Prostate gland (tissue), 2 donors: ENCODE measurements around the gene ZCCHC14. TPM values are rescaled to one million over a fixed set of nuclear protein-coding genes. Genes with fewer than 3 reads are reported as not detected.

Experiments
- DNase-seq: peaks from one replicate; pipeline ENCODE4 v3.0.0-alpha.2; 2019; ENCODE audit warnings: low spot score
- H3K27ac ChIP-seq, 2 donors: fragments of 200-600 bp; sonication (generic); 2 replicates each; pipeline ENCODE4 v1.5.1; 2017 to 2019
- H3K27me3 ChIP-seq: fragments of 200-600 bp; sonication (generic); replicated peaks from 2 replicates; pipeline ENCODE4 v1.5.1; 2019; ENCODE audit not compliant: insufficient read depth
- H3K36me3 ChIP-seq, 2 donors: fragments of 200-600 bp; sonication (generic); 1 replicate in 1 of 2; 2 replicates in 1 of 2; pipeline versions ENCODE4 v1.5.1 to v1.8.1; 2017 to 2019
- H3K4me1 ChIP-seq: fragments of 200-600 bp; sonication (generic); replicated peaks from 2 replicates; pipeline ENCODE4 v1.5.1; 2019
- H3K4me3 ChIP-seq, 2 donors: fragments of 200-600 bp; sonication (generic); 2 replicates each; pipeline ENCODE4 v1.5.1; 2017 to 2019
- H3K9me3 ChIP-seq: fragments of 200-600 bp; sonication (generic); 2 replicates; pipeline ENCODE4 v1.5.1; 2017
- POLR2A ChIP-seq: fragments of 450-650 bp; IDR thresholded peaks from one replicate; pipeline ENCODE4 v1.6.1; 2016; ENCODE audit warnings: antibody characterized with exemption, mild to moderate bottlenecking
- POLR2AphosphoS5 ChIP-seq: sonication (generic); formaldehyde crosslinking; IDR thresholded peaks from one replicate; pipeline ENCODE4 v1.6.1; 2017; ENCODE audit warnings: antibody characterized with exemption
- WGBS: methylation state at CpG from one replicate; pipeline ENCODE4 v1.1.5; 2018; 5-methylcytosine and 5-hydroxymethylcytosine counted together
- intact Hi-C: fragments of 100-400 bp; cut with DNase I; formaldehyde crosslinking; loops from one replicate; pipeline ENCODE4 v1.14.2; 2022
- total RNA-seq, 2 donors: library from RNA; depleted of rRNA; stranded (reverse); fragments of >200 nt; gene quantifications; one replicate each; pipeline ENCODE4 v1.1.0, GENCODE V29; 2016
- TF ChIP-seq, protein P1 (sequence below), 4 experiments: fragments of 200-600 bp in 2 of 4; fragments of 450-650 bp in 2 of 4; sonication (generic) in 2 of 4; IDR thresholded peaks; 1 replicate in 3 of 4; 2 replicates in 1 of 4; pipeline ENCODE4 v1.5.1; 2016 to 2019; ENCODE audit warnings: antibody characterized with exemption in 4 of 4, mild to moderate bottlenecking in 2 of 4, moderate library complexity in 2 of 4

ZCCHC14 gene
- total RNA-seq: 10 to 100 TPM; 14.9 to 55.7 TPM

DNA sequence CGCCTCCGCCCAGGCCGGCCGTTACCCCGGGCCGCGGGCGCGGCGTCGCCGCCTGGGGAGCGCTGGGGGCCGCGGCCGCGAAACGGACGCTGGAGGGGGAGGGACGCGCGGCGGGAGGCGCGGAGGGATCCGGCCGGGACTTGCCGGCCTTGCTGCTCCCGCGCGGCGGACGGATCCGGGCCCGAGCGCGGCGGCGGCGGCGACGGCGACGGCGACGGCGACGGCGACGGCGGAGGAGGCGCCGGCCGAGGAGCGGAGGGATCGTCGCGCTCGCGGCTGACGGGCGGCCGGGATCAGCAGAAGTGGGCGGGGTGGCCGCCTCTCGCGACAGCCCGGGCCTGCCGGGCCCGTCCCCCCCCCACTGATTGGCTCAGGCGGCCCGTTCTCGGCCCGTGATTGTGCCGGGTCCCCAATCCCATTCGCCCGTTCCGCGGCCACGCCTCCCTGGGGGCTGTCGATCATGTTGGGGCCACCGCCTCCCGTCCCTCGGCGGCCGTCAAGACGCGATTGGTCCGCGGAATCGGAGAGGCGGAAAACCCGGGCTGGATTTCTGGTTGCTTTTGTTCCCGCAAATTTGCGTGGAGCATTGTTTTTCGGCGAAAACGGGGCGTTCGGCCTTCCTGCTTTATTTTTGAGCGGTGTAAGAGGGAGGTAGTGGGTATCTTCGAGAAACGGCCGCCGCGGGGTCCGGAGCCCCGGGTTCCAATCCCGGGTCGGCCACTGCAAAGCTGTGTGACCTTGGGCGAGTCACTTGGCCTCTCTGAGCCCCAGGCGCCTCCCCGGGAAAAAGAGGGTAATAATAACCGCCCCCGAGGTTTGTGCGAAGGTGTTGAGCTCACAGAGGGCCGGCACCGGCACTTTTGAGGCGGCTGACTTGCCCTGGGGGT is at the start of gene ZCCHC14:
Gene ZCCHC14 (minus strand): TSS at position 304 of the 887 bp plus-strand sequence. CDS start 786 bp downstream, outside the sequence.
- intact Hi-C loops: loop anchor here (10.0 kb wide), 1 partner anchor 178 kb away; the partner anchor contains the start of gene C16orf95
- H3K27ac ChIP-seq: peak within 1 kb of the TSS; percentile 8 to 64
- WGBS: 2% methylated on average over 63 of the region's 119 CpGs
- H3K4me1 ChIP-seq: peaks cover 21% of the 10 kb centered on the region
- H3K36me3 ChIP-seq: no peaks in the 10 kb centered on the region
- no peaks in the 10 kb centered on the region for H3K9me3 ChIP-seq
- H3K4me3 ChIP-seq: peak within 1 kb of the TSS; percentile 47 to 49
- peak; percentile 99 for DNase-seq
- TF ChIP-seq POLR2A (peak; percentile 73), POLR2AphosphoS5 (peak; percentile 90)
- TF ChIP-seq, protein P1, sequence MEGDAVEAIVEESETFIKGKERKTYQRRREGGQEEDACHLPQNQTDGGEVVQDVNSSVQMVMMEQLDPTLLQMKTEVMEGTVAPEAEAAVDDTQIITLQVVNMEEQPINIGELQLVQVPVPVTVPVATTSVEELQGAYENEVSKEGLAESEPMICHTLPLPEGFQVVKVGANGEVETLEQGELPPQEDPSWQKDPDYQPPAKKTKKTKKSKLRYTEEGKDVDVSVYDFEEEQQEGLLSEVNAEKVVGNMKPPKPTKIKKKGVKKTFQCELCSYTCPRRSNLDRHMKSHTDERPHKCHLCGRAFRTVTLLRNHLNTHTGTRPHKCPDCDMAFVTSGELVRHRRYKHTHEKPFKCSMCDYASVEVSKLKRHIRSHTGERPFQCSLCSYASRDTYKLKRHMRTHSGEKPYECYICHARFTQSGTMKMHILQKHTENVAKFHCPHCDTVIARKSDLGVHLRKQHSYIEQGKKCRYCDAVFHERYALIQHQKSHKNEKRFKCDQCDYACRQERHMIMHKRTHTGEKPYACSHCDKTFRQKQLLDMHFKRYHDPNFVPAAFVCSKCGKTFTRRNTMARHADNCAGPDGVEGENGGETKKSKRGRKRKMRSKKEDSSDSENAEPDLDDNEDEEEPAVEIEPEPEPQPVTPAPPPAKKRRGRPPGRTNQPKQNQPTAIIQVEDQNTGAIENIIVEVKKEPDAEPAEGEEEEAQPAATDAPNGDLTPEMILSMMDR (IDR thresholded peaks at IDR 0.05): peak in 1 of 4 experiments; percentile 16
- no peaks in the 10 kb centered on the region for H3K27me3 ChIP-seq

DNA sequence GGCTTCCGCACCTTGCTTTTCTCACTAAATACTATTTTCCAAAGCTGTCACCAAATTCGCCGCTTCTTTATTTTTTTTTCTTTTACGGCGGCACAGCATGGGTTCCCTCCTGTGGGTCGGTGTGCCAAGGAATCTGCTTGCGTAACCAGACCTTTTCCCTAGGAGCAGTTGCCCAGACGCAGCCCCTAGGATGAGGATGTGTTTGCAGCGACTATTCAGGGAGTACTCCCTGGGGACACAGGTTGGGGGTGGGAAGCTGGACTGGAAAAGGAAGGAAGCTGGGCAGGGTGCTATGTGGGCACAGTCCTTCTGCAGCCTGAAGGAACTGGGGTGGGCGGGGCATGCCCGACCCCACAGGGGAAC is 49.0 kb upstream of the ZCCHC14 start:
- H3K27me3 ChIP-seq: peaks cover 4% of the 10 kb centered on the region
- no peak overlapping the region for H3K4me3 ChIP-seq
- no peaks in the 10 kb centered on the region for H3K4me1 ChIP-seq
- WGBS: 47% methylated on average over 11 of the region's 11 CpGs
- H3K36me3 ChIP-seq: no peaks in the 10 kb centered on the region
- TF ChIP-seq POLR2A: no peak
- no peak for DNase-seq
- intact Hi-C loops: no loop called here
- peak overlapping the region in 1 of 2 donors; percentile 23 for H3K27ac ChIP-seq
- H3K9me3 ChIP-seq: no peaks in the 10 kb centered on the region

DNA sequence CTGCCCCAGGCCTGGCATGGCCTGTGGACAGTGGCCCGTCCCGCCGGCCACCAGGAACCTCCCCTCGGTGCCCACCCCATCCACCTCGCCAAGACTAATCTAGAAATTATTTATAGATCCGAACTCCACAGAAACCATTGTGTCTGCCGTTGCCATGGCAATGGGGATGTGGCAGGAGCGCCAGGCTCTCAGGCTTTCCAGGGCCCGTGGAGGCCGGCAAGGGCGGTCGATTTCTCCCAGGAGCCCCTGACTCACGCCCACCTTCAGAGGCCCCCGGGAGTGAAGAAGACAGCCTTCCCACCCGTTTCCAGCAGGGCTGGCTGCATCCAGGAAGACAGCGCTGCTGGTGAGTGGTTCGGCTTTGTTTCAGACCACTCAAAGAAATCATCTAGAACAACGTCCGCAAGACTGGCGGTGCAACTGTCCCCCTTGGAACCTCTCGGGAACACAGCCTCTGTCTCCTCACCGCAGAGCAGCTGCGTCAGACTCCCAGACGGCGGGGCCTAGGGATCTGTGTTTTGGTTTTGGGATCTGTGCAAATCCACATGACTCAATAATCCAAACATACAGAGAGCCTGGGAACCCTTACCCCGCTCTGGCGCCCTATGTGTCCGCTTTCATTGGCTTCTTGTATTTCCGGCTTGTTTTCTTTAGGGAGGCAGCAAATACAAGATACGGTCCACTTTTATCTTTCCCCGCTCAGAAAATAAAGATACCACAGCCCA is 48.5 kb upstream of the ZCCHC14 start:
- WGBS: 19% methylated on average over 31 of the region's 31 CpGs
- H3K27ac ChIP-seq: peak overlapping the region in 1 of 2 donors; percentile 23
- intact Hi-C loops: no loop called here

DNA sequence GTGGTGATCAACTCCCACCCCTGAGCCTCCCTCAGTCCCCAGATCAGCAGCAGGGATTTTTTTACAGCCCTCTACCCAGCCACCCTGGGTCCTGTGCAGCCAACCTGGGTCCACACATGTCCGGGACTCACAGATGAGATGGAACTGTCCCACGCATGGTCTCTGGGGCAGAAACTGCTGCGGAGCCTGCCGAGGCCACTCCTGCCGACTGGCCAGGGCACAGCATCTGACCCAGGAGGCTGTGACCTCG is 48.0 kb upstream of the ZCCHC14 start:
- Histone ChIP-seq H3K4me3 (no peak overlapping the region), H3K9me3 (no peaks in the 10 kb centered on the region), H3K27me3 (peaks cover 4% of the 10 kb centered on the region), H3K4me1 (no peaks in the 10 kb centered on the region), H3K27ac (peak overlapping the region in 1 of 2 donors; percentile 23), H3K36me3 (no peaks in the 10 kb centered on the region)
- no peak for TF ChIP-seq POLR2AphosphoS5
- TF ChIP-seq, protein P1 (IDR thresholded peaks at IDR 0.05): no peak
- TF ChIP-seq POLR2A: no peak
- no peak for DNase-seq
- WGBS: 47% methylated on average over 6 of the region's 6 CpGs
- intact Hi-C loops: no loop called here

More for the DNA sequence above, 48.5 kb upstream of the ZCCHC14 start:
- H3K36me3 ChIP-seq: no peaks in the 10 kb centered on the region
- TF ChIP-seq POLR2AphosphoS5 (no peak), POLR2A (no peak)
- TF ChIP-seq, protein P1 (IDR thresholded peaks at IDR 0.05): no peak
- DNase-seq: no peak
- no peak overlapping the region for H3K4me3 ChIP-seq
- no peaks in the 10 kb centered on the region for H3K9me3 ChIP-seq
- no peaks in the 10 kb centered on the region for H3K4me1 ChIP-seq
- H3K27me3 ChIP-seq: peaks cover 4% of the 10 kb centered on the region

DNA sequence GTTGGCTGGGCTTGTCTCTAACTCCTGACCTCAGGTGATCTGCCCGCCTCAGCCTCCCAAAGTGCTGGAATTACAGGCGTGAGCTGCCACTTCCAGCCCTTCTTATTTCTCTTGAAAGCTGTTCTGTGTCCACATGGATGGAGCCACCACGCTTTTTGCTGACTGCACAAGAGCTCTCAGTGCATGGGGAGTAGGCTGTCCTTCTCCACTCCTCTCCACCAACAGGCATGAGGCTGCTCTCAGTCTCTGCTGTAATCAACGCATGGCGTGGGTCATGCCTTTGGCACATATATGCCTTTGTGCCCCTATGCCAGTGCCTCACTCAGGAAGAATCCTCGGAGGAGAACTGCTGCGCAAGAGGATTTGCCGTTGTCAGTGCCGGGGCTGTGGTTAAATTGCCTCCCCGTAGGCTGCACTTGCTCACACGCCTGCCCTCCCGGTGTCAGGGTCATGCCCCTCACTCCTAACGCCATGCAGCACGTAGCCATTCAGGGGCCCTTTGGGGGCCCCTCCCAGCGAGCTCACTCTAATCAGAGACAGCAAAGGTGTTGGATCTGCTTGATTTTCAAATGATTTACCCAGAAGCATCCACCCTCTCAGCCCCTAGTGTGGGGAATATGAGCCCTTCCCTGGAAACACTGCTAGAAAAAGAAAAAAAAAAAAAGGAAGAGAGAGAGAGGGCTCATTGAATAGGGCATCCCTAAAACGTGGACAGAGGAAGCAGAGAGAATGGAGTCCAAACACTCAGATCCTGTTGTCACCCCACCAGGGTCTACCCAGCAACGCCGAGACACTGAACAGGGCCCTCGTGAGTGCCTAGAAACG is 47.5 kb upstream of the ZCCHC14 start:
- no peak for DNase-seq
- no peaks in the 10 kb centered on the region for H3K9me3 ChIP-seq
- intact Hi-C loops: no loop called here
- no peak overlapping the region for H3K27ac ChIP-seq
- no peaks in the 10 kb centered on the region for H3K4me1 ChIP-seq
- TF ChIP-seq POLR2AphosphoS5 (no peak), POLR2A (no peak)
- TF ChIP-seq, protein P1 (IDR thresholded peaks at IDR 0.05): no peak
- peaks cover 4% of the 10 kb centered on the region for H3K27me3 ChIP-seq
- no peak overlapping the region for H3K4me3 ChIP-seq
- WGBS: 44% methylated on average over 20 of the region's 20 CpGs
- no peaks in the 10 kb centered on the region for H3K36me3 ChIP-seq
